GM23248 (cell line): ENCODE data around the gene EYA4. TPM values are rescaled to one million over a fixed set of nuclear protein-coding genes. Genes with fewer than 3 reads are reported as not detected.

ENCODE experiments used
- DNase-seq: peaks from one replicate; pipeline ENCODE4 v3.0.0-alpha.2; 2015
- H2AFZ ChIP-seq: fragments of 200-600 bp; sonication (generic); 2 replicates; pipeline ENCODE4 v1.6.1; 2016; ENCODE audit warnings: antibody characterized with exemption
- H3F3A ChIP-seq: fragments of 200-600 bp; sonication (generic); 2 replicates; pipeline ENCODE4 v1.6.1; 2016; ENCODE audit warnings: mild to moderate bottlenecking, antibody characterized with exemption, mixed run types; ENCODE audit not compliant: insufficient read depth
- H3K27ac ChIP-seq: fragments of 200-600 bp; sonication (generic); 2 replicates; pipeline ENCODE4 v1.5.1; 2016; ENCODE audit warnings: mild to moderate bottlenecking
- H3K27me3 ChIP-seq: fragments of 200-600 bp; sonication (generic); replicated peaks from 2 replicates; pipeline ENCODE4 v1.6.1; 2016; ENCODE audit warnings: mild to moderate bottlenecking; ENCODE audit not compliant: insufficient read depth
- H3K36me3 ChIP-seq: fragments of 200-600 bp; sonication (generic); 2 replicates; pipeline ENCODE4 v1.6.1; 2016; ENCODE audit warnings: low read depth, mild to moderate bottlenecking
- H3K4me1 ChIP-seq: fragments of 200-600 bp; sonication (generic); 2 replicates; pipeline ENCODE4 v1.6.1; 2016; ENCODE audit warnings: mild to moderate bottlenecking; ENCODE audit not compliant: insufficient read depth
- H3K4me2 ChIP-seq: fragments of 200-600 bp; sonication (generic); one replicate; pipeline ENCODE4 v1.6.1; 2016; ENCODE audit warnings: mild to moderate bottlenecking; ENCODE audit not compliant: unreplicated experiment
- H3K4me3 ChIP-seq: fragments of 200-600 bp; sonication (generic); 2 replicates; pipeline ENCODE4 v1.5.1; 2016; ENCODE audit warnings: mild to moderate bottlenecking
- H3K79me2 ChIP-seq: fragments of 200-600 bp; sonication (generic); 2 replicates; pipeline ENCODE4 v1.6.1; 2016; ENCODE audit warnings: mild to moderate bottlenecking; ENCODE audit not compliant: insufficient read depth
- H3K9ac ChIP-seq: fragments of 200-600 bp; sonication (generic); 2 replicates; pipeline ENCODE4 v1.6.1; 2016; ENCODE audit warnings: mild to moderate bottlenecking
- H3K9me2 ChIP-seq: fragments of 200-600 bp; sonication (generic); 2 replicates; pipeline ENCODE4 v1.6.1; 2016; ENCODE audit warnings: mixed run types, mild to moderate bottlenecking, moderate library complexity; ENCODE audit not compliant: insufficient read depth
- H3K9me3 ChIP-seq: fragments of 200-600 bp; sonication (generic); one replicate; pipeline ENCODE4 v1.6.1; 2017; ENCODE audit warnings: low read depth
- H4K20me1 ChIP-seq: fragments of 200-600 bp; sonication (generic); 2 replicates; pipeline ENCODE4 v1.6.0; 2016; ENCODE audit not compliant: insufficient read depth
- EZH2 ChIP-seq: fragments of 200-600 bp; sonication (generic); IDR thresholded peaks from 2 replicates; pipeline ENCODE4 v1.6.1; 2018; ENCODE audit warnings: antibody characterized with exemption, mild to moderate bottlenecking; ENCODE audit not compliant: insufficient read depth, poor library complexity, severe bottlenecking
- EZH2phosphoT487 ChIP-seq: fragments of 200-600 bp; sonication (generic); IDR thresholded peaks from 2 replicates; pipeline ENCODE4 v1.6.1; 2018; ENCODE audit warnings: antibody characterized with exemption, moderate library complexity, mild to moderate bottlenecking, low read depth; ENCODE audit not compliant: insufficient read depth
- WGBS, 2 experiments: methylation state at CpG; one replicate each; pipeline ENCODE4 v1.1.6; 2015 to 2017; ENCODE audit warnings: low lambda C conversion rate in 2 of 2, low coverage in 1 of 2; ENCODE audit errors: missing lambda C conversion rate in 2 of 2; 5-methylcytosine and 5-hydroxymethylcytosine counted together
- in situ Hi-C: fragments of 300-500 bp; cut with MboI; formaldehyde crosslinking; loops from 2 replicates; pipeline ENCODE4 v1.15.0; 2020
- polyA plus RNA-seq: library from polyadenylated mRNA; unstranded; fragments of >200 nt; fragmentation: Nextera tagmentation; extraction: Ambion mirVana; gene quantifications from 2 replicates; pipeline ENCODE4 v1.2.1, GENCODE V29; 2016
- total RNA-seq: library from RNA; depleted of rRNA; stranded (reverse); fragments of >200 nt; shearing (Covaris generic); gene quantifications from 2 replicates; pipeline ENCODE4 v1.2.3, GENCODE V29; 2014

Gene EYA4
- total and polyA plus RNA-seq, 2 experiments from 2014 or later, result not detected

DNA sequence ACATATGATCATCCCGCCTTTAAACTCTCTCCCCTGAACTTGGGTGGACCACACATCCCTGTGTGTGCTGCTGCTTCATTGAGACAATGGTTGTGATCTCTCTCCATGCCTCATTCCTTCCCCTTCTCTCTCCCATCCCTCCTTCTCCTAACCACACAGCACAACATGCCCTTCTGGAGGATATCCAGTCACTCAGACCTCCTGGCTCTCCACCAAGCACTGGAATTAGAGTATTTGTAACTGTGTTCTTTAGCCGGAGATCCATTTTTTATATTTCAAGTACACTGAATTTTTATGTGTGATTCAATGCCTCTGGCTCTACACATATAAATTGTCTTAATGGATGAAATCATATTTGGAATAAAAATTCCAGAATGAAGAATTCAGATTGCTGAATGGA is 287.4 kb downstream of the EYA4 start:
- TF ChIP-seq EZH2phosphoT487 (no peak), EZH2 (no peak)
- in situ Hi-C loops, result loop anchor here (25.0 kb wide), 1 partner anchor 691 kb away; no protein-coding TSS in a partner anchor

GRCh38 chr6:133532908-133533307 is 291.8 kb downstream of the EYA4 start:
- H3F3A ChIP-seq, result no peaks in the 10 kb centered on the region
- peaks cover 32% of the 10 kb centered on the region for H3K27me3 ChIP-seq
- in situ Hi-C loops, result loop anchor here (25.0 kb wide), 1 partner anchor 696 kb away; no protein-coding TSS in a partner anchor
- no peak overlapping the region for H3K9ac ChIP-seq
- DNase-seq, result no peak
- no peak overlapping the region for H2AFZ ChIP-seq
- no peaks in the 10 kb centered on the region for H3K9me2 ChIP-seq
- no peak overlapping the region for H3K4me2 ChIP-seq
- TF ChIP-seq EZH2 (no peak), EZH2phosphoT487 (no peak)
- no peak overlapping the region for H3K4me3 ChIP-seq
- no peaks in the 10 kb centered on the region for H3K79me2 ChIP-seq
- no peaks in the 10 kb centered on the region for H3K9me3 ChIP-seq
- 50% methylated on average over 7 of the region's 7 CpGs for WGBS, 2 experiments
- no peaks in the 10 kb centered on the region for H3K4me1 ChIP-seq
- no peaks in the 10 kb centered on the region for H3K36me3 ChIP-seq
- H3K27ac ChIP-seq, result no peak overlapping the region
- H4K20me1 ChIP-seq, result no peaks in the 10 kb centered on the region

More for the DNA sequence above, 287.4 kb downstream of the EYA4 start:
- no peak overlapping the region for H3K27ac ChIP-seq
- no peaks in the 10 kb centered on the region for H4K20me1 ChIP-seq
- no peak overlapping the region for H2AFZ ChIP-seq
- no peak overlapping the region for H3K4me2 ChIP-seq
- WGBS, 2 experiments, result 26 to 34% methylated on average over 2 of the region's 2 CpGs
- no peak overlapping the region for H3K4me3 ChIP-seq
- no peaks in the 10 kb centered on the region for H3K9me3 ChIP-seq
- H3K27me3 ChIP-seq, result peaks cover 42% of the 10 kb centered on the region
- DNase-seq, result no peak
- no peaks in the 10 kb centered on the region for H3K36me3 ChIP-seq
- no peaks in the 10 kb centered on the region for H3K4me1 ChIP-seq
- no peaks in the 10 kb centered on the region for H3K79me2 ChIP-seq
- no peaks in the 10 kb centered on the region for H3K9me2 ChIP-seq
- H3K9ac ChIP-seq, result no peak overlapping the region
- no peaks in the 10 kb centered on the region for H3F3A ChIP-seq

- no peaks in the 10 kb centered on the region for H3F3A ChIP-seq
- DNase-seq, result no peak
- in situ Hi-C loops, result loop anchor here (25.0 kb wide), 1 partner anchor 702 kb away; no protein-coding TSS in a partner anchor
- 60 to 62% methylated on average over 3 of the region's 3 CpGs for WGBS, 2 experiments
- no peaks in the 10 kb centered on the region for H3K9me3 ChIP-seq
- H3K27me3 ChIP-seq, result peaks cover 34% of the 10 kb centered on the region
- no peak overlapping the region for H3K9ac ChIP-seq
- no peaks in the 10 kb centered on the region for H3K4me1 ChIP-seq
- H3K79me2 ChIP-seq, result no peaks in the 10 kb centered on the region
- H3K9me2 ChIP-seq, result no peaks in the 10 kb centered on the region
- H3K4me2 ChIP-seq, result no peak overlapping the region
- no peak overlapping the region for H2AFZ ChIP-seq
- H4K20me1 ChIP-seq, result no peaks in the 10 kb centered on the region
- no peak for TF ChIP-seq EZH2
- TF ChIP-seq EZH2phosphoT487, result no peak
- H3K4me3 ChIP-seq, result no peak overlapping the region
- no peak overlapping the region for H3K27ac ChIP-seq
- no peaks in the 10 kb centered on the region for H3K36me3 ChIP-seq
Observed at GRCh38 chr6:133539502-133540259, 298.5 kb downstream of the EYA4 start.

- Histone ChIP-seq H3K4me2 (no peak overlapping the region), H3K4me3 (no peak overlapping the region), H3K27ac (no peak overlapping the region), H3K4me1 (peaks cover 3% of the 10 kb centered on the region), H2AFZ (no peak overlapping the region), H3K9ac (no peak overlapping the region), H3K9me2 (no peaks in the 10 kb centered on the region), H3K9me3 (no peaks in the 10 kb centered on the region), H3F3A (no peaks in the 10 kb centered on the region), H4K20me1 (no peaks in the 10 kb centered on the region), H3K79me2 (no peaks in the 10 kb centered on the region), H3K27me3 (peaks cover 34% of the 10 kb centered on the region), H3K36me3 (no peaks in the 10 kb centered on the region)
- no peak for DNase-seq
- WGBS, 2 experiments, result 48 to 53% methylated on average over 3 of the region's 3 CpGs
- in situ Hi-C loops, result loop anchor here (25.0 kb wide), 1 partner anchor 703 kb away; no protein-coding TSS in a partner anchor
- TF ChIP-seq EZH2 (no peak), EZH2phosphoT487 (no peak)
Observed at GRCh38 chr6:133540361-133540760, 299.2 kb downstream of the EYA4 start.
